OCI-M2 (cell line): ENCODE data around the gene NRXN3.

ENCODE experiments used
- DNase-seq: peaks from one replicate; lab custom pipeline; 2025; ENCODE audit not compliant: unreplicated experiment; lab: John Stamatoyannopoulos, UW

NRXN3 gene

GRCh38 chr14:78170203-78170602 is at the start of gene NRXN3:
Gene NRXN3, plus strand, starts transcription at chr14:78170373. Its CDS starts 72,721 bp downstream, at chr14:78243094.
- DNase-seq: no peak

- DNase-seq: no peak
Observed at GRCh38 chr14:78122436-78122835, 47.7 kb upstream of the NRXN3 start.

- DNase-seq: no peak
Observed at GRCh38 chr14:78123650-78124253, 46.4 kb upstream of the NRXN3 start.

GRCh38 chr14:78127961-78128360 is 42.2 kb upstream of the NRXN3 start:
- no peak for DNase-seq

- no peak for DNase-seq
Observed at GRCh38 chr14:78129375-78129774, 40.8 kb upstream of the NRXN3 start.

- no peak for DNase-seq
Observed at GRCh38 chr14:78130356-78130755, 39.8 kb upstream of the NRXN3 start.

- no peak for DNase-seq
Observed at GRCh38 chr14:78131201-78131600, 39.0 kb upstream of the NRXN3 start.

GRCh38 chr14:78131616-78132015 is 38.6 kb upstream of the NRXN3 start:
- DNase-seq: no peak

- no peak for DNase-seq
Observed at GRCh38 chr14:78135450-78135891, 34.7 kb upstream of the NRXN3 start.

- no peak for DNase-seq
Observed at GRCh38 chr14:78136695-78137094, 33.5 kb upstream of the NRXN3 start.

GRCh38 chr14:78141590-78141989 is 28.6 kb upstream of the NRXN3 start:
- DNase-seq: no peak

GRCh38 chr14:78142998-78143397 is 27.2 kb upstream of the NRXN3 start:
- DNase-seq: no peak

- DNase-seq: no peak
Observed at GRCh38 chr14:78143489-78144145, 26.6 kb upstream of the NRXN3 start.

GRCh38 chr14:78152201-78153063 is 17.7 kb upstream of the NRXN3 start:
- no peak for DNase-seq

GRCh38 chr14:78153064-78153341 is 17.2 kb upstream of the NRXN3 start:
- DNase-seq: no peak

- no peak for DNase-seq
Observed at GRCh38 chr14:78154827-78155226, 15.3 kb upstream of the NRXN3 start.

GRCh38 chr14:78156196-78156595 is 14.0 kb upstream of the NRXN3 start:
- no peak for DNase-seq

- DNase-seq: no peak
Observed at GRCh38 chr14:78157494-78158437, 12.4 kb upstream of the NRXN3 start.

GRCh38 chr14:78162202-78162601 is 8.0 kb upstream of the NRXN3 start:
- no peak for DNase-seq

GRCh38 chr14:78164226-78164853 is 5.8 kb upstream of the NRXN3 start:
- DNase-seq: no peak

GRCh38 chr14:78172428-78172827 is 2.3 kb downstream of the NRXN3 start:
- no peak for DNase-seq
